Suppressor macrophage treated with lipopolysaccharide for 1 hour (primary cell): ENCODE measurements around the gene SLC22A16.
A peak's percentile ranks its signal among the peaks of the same experiment; 100 is the strongest.
"Not testable (repeated sequence)": the region's sequence is repeated elsewhere in the genome, so short reads cannot be mapped to it uniquely, and the experiment has no call there.

Experiments used
- DNase-seq, 3 donors: peaks; one replicate each; pipeline ENCODE4 v3.0.0-alpha.2; 2020 to 2022

Gene SLC22A16

DNA sequence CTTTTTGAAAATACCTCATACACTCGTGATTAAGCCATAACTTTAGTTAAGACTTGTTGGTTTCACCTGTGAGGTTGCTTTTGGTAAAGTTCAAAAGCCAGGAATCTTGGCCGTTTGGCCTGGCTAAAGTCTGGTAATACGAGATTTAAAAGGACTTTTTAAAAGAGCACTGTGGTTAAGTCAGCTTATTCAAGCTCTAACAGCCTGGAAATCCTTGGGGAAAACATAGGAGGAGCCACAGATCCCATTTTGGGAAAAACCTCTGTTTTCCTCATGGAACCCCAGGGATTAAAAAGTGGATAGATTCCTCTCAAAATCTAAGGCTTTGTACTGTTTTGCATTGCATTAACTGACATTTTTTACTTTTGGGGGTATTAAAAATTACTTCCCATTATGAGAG, 13.7 kb upstream of the SLC22A16 start:
- DNase-seq, result no peak

DNA sequence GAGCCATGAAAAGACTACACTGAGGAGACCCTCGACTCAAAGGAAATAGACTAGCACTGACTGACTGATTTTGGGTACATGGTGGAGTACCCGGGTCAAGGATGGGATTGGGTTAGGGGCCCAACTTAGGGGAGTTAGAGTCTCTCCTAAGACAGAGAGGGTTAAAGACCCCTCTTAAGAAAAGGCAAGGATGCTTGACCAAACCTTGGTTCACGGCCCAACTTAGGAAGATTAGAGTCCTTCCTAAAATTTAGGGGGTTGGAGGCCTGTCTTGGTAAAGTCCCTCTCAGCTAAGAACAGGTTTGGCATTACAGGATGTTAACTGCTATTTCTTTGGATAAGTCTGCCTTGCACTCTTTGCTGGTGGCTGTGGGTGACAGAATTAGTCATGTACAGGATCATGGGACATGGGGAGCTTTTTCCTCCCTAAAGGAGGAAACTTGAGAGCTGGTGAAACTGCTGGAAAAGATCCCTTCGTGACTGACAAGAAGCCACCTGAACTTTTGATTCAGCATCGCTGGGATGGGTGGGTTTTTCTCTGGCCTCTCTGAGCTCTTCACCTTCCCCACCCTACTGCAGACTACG, 12.3 kb upstream of the SLC22A16 start:
- peak in 1 of 3 donors; percentile 22 for DNase-seq

DNA sequence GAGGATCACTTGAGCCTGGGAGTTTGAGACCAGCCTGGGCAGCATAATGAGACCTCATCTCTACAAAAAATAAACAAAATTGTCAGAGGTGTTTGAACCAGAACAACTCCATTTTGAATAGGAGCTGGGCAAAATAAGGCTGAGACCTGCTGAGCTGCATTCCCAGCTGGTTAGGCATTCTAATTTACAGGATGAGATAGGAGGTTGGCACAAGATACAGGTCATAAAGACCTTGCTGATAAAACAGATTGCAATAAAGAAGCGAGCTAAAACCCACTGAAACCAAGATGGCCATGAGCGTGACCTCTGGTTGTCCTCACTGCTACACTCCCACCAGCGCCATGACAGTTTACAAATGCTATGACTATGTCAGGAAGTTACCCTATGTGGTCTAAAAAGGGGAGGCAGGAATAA, 11.6 kb upstream of the SLC22A16 start:
- DNase-seq, result not testable (repeated sequence)

DNA sequence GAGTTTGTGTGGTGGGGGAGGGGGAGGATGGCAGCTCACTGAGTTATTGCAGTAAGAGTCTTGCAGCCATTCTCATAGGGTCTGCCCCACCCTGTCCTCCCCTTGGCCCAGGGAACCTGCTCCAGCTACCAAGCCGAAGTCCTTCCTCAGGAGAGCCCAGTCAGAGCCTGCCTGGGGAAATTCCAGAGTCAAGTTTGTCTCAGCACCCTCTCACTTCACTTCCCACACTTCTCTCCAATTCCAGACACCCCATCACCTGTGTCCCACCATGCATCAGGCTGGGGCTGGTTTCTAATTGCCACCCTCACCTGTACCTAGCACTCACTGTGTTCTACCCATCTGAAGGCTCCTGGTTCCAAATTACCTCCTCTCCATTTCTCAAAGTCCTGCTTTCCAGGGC, 10.3 kb upstream of the SLC22A16 start:
- no peak for DNase-seq

DNA sequence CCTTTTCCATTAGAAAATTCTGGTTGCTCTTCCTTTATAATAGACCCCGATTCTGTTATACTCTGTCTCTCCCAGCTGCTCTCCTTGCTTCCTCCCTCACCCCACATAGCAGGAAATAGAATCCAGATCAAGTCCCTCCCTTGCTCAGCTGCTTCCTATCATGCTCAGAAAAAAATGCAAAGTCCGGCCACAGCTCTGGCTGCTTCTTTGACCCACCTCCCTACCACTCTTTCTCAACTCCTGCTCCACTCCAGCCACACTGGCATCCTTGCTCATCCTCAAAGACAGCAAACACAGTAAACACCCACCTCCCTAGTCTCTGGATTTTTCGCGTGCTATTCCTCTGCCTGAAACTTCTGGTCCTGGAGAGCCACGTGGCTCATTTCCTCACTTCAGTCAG, 9.1 kb upstream of the SLC22A16 start:
- peak in 2 of 3 donors; percentile 15 to 16 for DNase-seq

DNA sequence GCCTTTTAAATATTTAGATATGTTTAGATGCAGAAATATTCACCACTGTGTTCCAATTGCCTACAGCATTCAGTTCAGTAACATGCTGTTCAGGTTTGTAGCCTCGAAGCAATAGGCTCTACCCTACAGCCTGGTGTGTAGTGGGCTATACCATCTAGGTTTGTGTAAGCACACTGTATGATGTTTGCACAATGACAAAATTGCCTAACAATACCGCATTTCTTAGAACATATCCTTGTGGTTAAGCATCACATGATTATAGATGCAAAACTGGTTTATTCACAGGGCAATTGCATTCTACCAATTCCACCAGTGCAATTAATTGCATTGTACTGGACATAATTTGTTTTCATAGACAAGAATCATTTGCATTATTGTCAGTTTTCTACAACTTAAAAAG, 7.9 kb upstream of the SLC22A16 start:
- peak; percentile 48 to 85 (median 74) for DNase-seq

DNA sequence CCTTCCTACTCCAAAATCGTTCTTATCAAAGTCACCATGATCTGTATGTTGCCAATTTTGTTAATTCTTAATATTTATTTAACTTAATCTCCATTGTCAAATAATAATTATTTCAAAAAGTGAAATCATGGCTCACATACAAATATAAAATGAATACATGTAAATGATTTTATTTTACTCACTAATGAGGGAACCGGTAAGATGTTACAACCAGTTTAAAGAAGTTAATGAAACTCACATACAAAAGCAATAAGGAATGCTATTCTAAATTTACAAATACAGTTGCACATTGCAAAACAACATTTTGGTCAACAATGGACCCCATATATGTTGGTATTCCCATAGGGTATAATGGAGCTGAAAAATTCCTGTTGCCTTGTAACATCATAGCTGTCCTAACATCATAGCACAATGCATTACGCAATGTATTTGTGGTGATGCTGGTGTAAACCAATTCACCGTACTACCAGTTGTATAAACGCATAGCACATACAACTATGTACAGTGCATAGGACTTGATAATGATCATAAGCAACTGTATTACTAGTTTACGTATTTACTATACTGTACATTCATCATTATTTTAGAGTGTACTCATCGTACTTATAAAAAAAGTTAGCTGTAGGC, 6.5 kb upstream of the SLC22A16 start:
- peak in 1 of 3 donors; percentile 24 for DNase-seq

DNA sequence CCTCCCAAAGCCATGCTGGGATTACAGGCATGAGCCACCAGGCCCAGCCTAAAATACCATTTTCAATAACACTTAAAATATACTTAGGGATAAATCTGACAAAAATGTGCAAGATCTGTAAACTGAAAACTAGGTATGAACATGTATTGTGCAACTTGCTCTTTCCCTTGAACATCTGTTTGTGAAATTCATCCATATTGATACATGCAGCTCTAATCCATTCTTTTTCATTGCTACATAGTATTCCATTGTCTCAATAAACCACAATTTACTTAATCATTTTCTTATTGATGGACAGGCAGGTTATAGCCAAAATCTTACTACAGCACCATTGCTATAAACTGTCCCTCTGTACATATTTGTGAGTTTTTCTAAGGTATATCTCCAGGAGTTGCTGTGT, 4.7 kb upstream of the SLC22A16 start:
- DNase-seq, result no peak

- DNase-seq, result peak; percentile 84 to 86 (median 86)
Observed at GRCh38 chr6:110475066-110475653, 1.3 kb downstream of the SLC22A16 start.

- no peak for DNase-seq
Observed at GRCh38 chr6:110474500-110474899, 1.9 kb downstream of the SLC22A16 start.

GRCh38 chr6:110472739-110473138, 3.7 kb downstream of the SLC22A16 start:
- no peak for DNase-seq

DNA sequence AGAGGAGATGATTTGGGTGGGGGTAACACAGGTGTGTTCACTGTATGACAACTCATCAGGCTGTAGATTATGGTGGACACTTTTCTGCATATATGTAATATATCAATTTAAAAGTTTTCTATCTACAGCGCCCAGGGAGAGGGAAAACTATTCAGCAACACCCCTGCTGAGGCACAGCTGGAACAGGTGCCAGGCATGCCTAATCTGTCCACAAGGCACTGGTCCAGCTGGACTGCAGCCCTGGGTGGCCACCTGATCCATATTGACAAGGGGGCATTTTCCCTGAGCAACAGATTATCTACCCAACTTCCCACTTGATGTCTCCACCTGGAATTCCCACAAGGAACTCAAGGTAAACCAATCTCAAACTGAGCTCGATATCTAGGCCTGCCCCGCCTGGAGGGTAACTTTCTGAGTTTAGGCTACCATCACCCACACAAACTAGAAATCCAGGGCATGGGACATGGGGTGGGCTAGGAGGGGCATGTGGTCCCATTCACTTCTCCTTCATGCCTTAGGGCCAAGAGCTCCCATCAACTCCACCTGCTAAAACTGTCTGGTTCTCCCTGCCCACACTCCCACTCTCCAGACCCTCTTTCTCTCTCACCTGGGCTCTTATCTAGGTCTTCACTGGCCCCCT, 4.6 kb downstream of the SLC22A16 start:
- no peak for DNase-seq

DNA sequence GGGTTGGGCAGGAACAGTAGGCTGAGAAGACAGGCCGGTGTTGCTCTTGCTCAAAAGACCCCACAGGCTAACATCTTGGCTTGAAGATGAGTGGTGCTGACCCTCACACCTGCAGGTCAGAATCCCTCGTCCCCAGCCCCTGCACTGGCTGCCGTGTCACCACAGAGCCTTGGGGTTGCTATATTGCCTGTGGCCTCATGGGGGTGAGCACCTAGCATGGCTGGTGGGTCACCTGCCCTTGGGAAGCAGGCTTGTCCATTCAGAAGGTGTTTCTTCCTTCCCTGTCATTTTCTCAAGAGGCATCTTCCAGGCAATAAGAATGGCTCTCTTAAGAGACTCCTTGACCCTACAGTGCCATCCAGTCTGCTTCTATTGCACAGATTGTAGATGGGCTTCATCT, 7.7 kb downstream of the SLC22A16 start:
- DNase-seq, result no peak

- no peak for DNase-seq
Observed at GRCh38 chr6:110467566-110468140, 8.8 kb downstream of the SLC22A16 start.

GRCh38 chr6:110462884-110463481, 13.4 kb downstream of the SLC22A16 start:
- no peak for DNase-seq

GRCh38 chr6:110461376-110461775, 15.0 kb downstream of the SLC22A16 start:
- DNase-seq, result no peak

DNA sequence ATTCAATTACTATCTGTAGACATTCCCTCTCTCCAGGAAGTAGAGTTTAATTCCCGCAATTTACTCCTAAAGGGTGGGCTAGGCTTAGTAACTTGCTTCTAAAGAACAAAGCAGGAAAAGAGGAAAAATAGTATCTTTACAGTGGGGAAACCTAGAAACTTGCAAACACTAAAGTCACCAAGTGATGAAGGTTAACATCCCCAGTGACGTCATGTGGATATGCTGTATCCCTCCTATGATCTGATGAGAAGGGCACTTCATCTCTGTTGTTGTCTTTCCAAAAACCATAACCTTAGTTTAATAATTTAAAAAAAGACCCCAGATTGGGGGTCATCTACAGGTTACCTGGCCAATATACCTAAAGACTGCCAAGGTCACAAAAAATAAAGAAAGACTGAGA, 17.3 kb downstream of the SLC22A16 start:
- DNase-seq, result no peak

DNA sequence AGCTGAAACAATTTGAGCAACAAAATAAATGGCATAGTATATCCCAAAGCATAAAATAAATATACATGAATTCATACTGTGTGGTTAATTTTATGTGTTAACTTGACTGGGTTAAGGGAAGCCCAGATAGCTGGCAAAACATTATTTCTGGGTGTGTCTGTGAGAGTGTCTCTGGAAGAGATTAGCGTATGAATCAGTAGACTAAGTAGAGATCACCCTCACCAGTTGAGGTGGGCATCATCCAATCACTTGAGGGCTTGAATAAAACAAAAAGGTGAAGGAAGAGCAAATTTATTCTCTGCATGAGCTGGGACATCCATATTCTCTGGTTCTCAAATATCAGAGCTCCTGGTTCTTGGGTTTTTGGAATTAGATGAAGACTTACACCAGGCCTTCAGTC, 17.9 kb downstream of the SLC22A16 start:
- DNase-seq, result no peak

- peak; percentile 48 to 63 (median 63) for DNase-seq
Observed at GRCh38 chr6:110457567-110458175, 18.7 kb downstream of the SLC22A16 start.

- DNase-seq, result no peak
Observed at GRCh38 chr6:110456694-110457093, 19.7 kb downstream of the SLC22A16 start.

- no peak for DNase-seq
Observed at GRCh38 chr6:110449541-110449895, 26.9 kb downstream of the SLC22A16 start.

DNA sequence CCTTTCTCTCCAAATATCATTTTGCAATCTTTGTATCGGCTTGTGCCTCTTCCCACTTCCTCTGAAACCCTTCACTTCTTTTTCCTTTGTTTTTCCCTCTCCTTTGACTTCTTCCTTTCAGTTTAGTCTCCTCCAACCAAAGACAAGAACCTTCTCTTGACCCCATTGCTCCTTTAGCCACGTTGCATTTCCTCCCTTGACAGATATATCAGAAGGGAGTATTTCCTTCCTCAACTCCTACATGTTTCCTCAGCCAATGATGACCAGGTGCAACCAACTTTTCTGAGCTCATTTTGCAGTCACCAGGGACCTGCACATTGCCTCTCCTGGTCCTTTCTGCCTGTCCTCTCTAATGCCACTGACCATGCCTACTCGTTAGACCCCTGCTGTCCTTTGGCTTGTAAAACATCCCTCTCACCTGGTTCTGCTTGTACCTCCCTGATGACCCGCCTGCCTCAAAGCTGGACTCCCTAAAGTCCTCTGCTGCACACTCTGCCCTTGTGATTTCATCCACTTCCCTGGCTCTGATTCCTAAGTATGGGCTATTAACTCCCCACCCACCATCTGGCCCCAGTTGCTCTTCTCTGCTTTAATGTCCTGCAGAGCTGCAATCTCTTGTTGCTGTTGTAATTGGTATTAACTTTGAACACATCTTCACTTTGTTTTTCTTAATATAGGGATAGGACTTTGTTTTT, 27.4 kb downstream of the SLC22A16 start:
- peak in 2 of 3 donors; percentile 7 to 21 for DNase-seq
